Fibroblast of skin of back (primary cell): ENCODE data around the gene MAP3K9.

ENCODE experiments used
- DNase-seq: peaks from one replicate; pipeline ENCODE4 v3.0.0-alpha.2; 2013

The MAP3K9 gene

GRCh38 chr14:70821584-70822529 is 12.5 kb upstream of the MAP3K9 start:
- peak; percentile 44 for DNase-seq

GRCh38 chr14:70816525-70816924 is 7.2 kb upstream of the MAP3K9 start:
- no peak for DNase-seq

GRCh38 chr14:70814466-70814865 is 5.2 kb upstream of the MAP3K9 start:
- DNase-seq = no peak

GRCh38 chr14:70812124-70812818 is 3.0 kb upstream of the MAP3K9 start:
- no peak for DNase-seq

GRCh38 chr14:70811578-70811977 is 2.3 kb upstream of the MAP3K9 start:
- no peak for DNase-seq

GRCh38 chr14:70811050-70811449 is 1.7 kb upstream of the MAP3K9 start:
- no peak for DNase-seq

- no peak for DNase-seq
Observed at GRCh38 chr14:70810621-70811020, 1.3 kb upstream of the MAP3K9 start.

- DNase-seq = no peak
Observed at GRCh38 chr14:70808416-70809224, 693 bp downstream of the MAP3K9 start.

GRCh38 chr14:70807898-70808415 is 1.4 kb downstream of the MAP3K9 start:
- DNase-seq = no peak

GRCh38 chr14:70804556-70805162 is 4.7 kb downstream of the MAP3K9 start:
- DNase-seq = no peak

GRCh38 chr14:70803321-70804310 is 5.7 kb downstream of the MAP3K9 start:
- no peak for DNase-seq

- no peak for DNase-seq
Observed at GRCh38 chr14:70802379-70802778, 6.9 kb downstream of the MAP3K9 start.

- DNase-seq = no peak
Observed at GRCh38 chr14:70801836-70802235, 7.5 kb downstream of the MAP3K9 start.

- no peak for DNase-seq
Observed at GRCh38 chr14:70796551-70796950, 12.8 kb downstream of the MAP3K9 start.

GRCh38 chr14:70794294-70794693 is 15.0 kb downstream of the MAP3K9 start:
- DNase-seq = no peak

GRCh38 chr14:70793637-70794036 is 15.7 kb downstream of the MAP3K9 start:
- DNase-seq = no peak

- no peak for DNase-seq
Observed at GRCh38 chr14:70792939-70793338, 16.4 kb downstream of the MAP3K9 start.

- DNase-seq = no peak
Observed at GRCh38 chr14:70791971-70792370, 17.3 kb downstream of the MAP3K9 start.

GRCh38 chr14:70789961-70790360 is 19.4 kb downstream of the MAP3K9 start:
- no peak for DNase-seq

- peak; percentile 75 for DNase-seq
Observed at GRCh38 chr14:70789361-70789760, 20.0 kb downstream of the MAP3K9 start.

GRCh38 chr14:70788898-70789297 is 20.4 kb downstream of the MAP3K9 start:
- no peak for DNase-seq
